Stimulated activated CD8-positive, alpha-beta memory T cell treated with anti-CD3 and anti-CD28 coated beads, Interleukin-2, amount 100 ng/mL, for 1 hour (primary cell): ENCODE data around the gene SLC25A13.
"Not testable (repeated sequence)": the region's sequence is repeated elsewhere in the genome, so short reads cannot be mapped to it uniquely, and the experiment has no call there.

Experiments
- DNase-seq, 2 donors: peaks; one replicate each; pipeline ENCODE4 v3.0.0-alpha.2; 2020; ENCODE audit warnings: low read depth in 2 of 2

Gene SLC25A13

GRCh38 chr7:96299496-96299895, 22.4 kb downstream of the SLC25A13 start:
- no peak for DNase-seq

- no peak for DNase-seq
Observed at GRCh38 chr7:96297876-96298275, 24.0 kb downstream of the SLC25A13 start.

GRCh38 chr7:96297446-96297845, 24.5 kb downstream of the SLC25A13 start:
- DNase-seq: not testable (repeated sequence)

- not testable (repeated sequence) for DNase-seq
Observed at GRCh38 chr7:96293911-96294310, 28.0 kb downstream of the SLC25A13 start.

GRCh38 chr7:96287559-96287958, 34.3 kb downstream of the SLC25A13 start:
- no peak for DNase-seq

- no peak for DNase-seq
Observed at GRCh38 chr7:96287132-96287531, 34.8 kb downstream of the SLC25A13 start.

- DNase-seq: no peak
Observed at GRCh38 chr7:96285579-96285978, 36.3 kb downstream of the SLC25A13 start.

- no peak for DNase-seq
Observed at GRCh38 chr7:96284835-96285234, 37.1 kb downstream of the SLC25A13 start.

- DNase-seq: no peak
Observed at GRCh38 chr7:96284240-96284639, 37.7 kb downstream of the SLC25A13 start.

GRCh38 chr7:96282835-96283234, 39.1 kb downstream of the SLC25A13 start:
- no peak for DNase-seq

GRCh38 chr7:96277921-96278320, 44.0 kb downstream of the SLC25A13 start:
- no peak for DNase-seq

- no peak for DNase-seq
Observed at GRCh38 chr7:96276019-96276418, 45.9 kb downstream of the SLC25A13 start.

- no peak for DNase-seq
Observed at GRCh38 chr7:96273716-96274115, 48.2 kb downstream of the SLC25A13 start.

- no peak for DNase-seq
Observed at GRCh38 chr7:96269246-96269994, 52.5 kb downstream of the SLC25A13 start.

- DNase-seq: no peak
Observed at GRCh38 chr7:96266580-96266979, 55.3 kb downstream of the SLC25A13 start.

- no peak for DNase-seq
Observed at GRCh38 chr7:96266015-96266414, 55.9 kb downstream of the SLC25A13 start.

- DNase-seq: no peak
Observed at GRCh38 chr7:96253964-96254363, 67.9 kb downstream of the SLC25A13 start.

- DNase-seq: no peak
Observed at GRCh38 chr7:96253441-96253840, 68.5 kb downstream of the SLC25A13 start.

- no peak for DNase-seq
Observed at GRCh38 chr7:96250776-96251361, 71.0 kb downstream of the SLC25A13 start.

- no peak for DNase-seq
Observed at GRCh38 chr7:96248405-96248804, 73.5 kb downstream of the SLC25A13 start.

GRCh38 chr7:96246919-96247318, 75.0 kb downstream of the SLC25A13 start:
- no peak for DNase-seq

GRCh38 chr7:96244992-96245292, 77.0 kb downstream of the SLC25A13 start:
- no peak for DNase-seq

GRCh38 chr7:96244244-96244991, 77.5 kb downstream of the SLC25A13 start:
- no peak for DNase-seq
